ENCODE measurements around the gene ZMIZ1. TPM values are rescaled to one million over a fixed set of nuclear protein-coding genes. Genes with fewer than 3 reads are reported as not detected.
A peak's percentile ranks its signal among the peaks of the same experiment; 100 is the strongest.

ZMIZ1 gene
- total RNA-seq, 5 donors from 2014 or later (not counting 1 experiment from before 2014, with no cell fraction given): 16.8 to 27.1 (median 21.2) TPM

DNA sequence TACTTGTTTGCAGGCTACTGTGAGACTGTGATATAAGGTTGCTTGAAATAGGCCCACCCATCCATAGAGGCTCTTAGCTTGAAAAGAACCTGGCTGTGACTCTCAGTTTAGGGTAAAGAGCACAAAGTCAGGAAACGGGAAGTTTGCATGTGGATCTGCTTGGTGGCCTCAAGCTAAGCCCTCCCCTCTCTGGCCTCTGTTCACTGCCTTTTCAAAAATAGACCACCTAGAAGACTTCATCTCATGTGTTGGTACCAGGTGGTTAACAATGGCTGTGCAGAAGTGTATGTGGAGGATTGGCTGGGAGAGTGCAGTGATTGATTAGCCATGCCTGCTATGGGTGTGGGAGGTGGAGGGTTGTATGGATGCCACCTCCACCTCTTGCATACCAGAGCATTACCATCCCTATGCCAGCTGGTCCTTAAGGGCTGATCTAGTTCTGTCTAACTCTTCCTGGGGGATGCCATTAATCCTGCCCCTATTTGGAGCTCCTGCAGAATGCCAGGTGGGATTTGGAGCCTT lies 122.0 kb downstream of the ZMIZ1 start:
- H3K4me3 Mint-ChIP-seq: no peak overlapping the region
- CTCF ChIA-PET: interaction anchor here (0.7 to 0.9 kb wide), 2 partner anchors 8 to 1144 kb away, joined by 3 to 7 read pairs; no protein-coding TSS in a partner anchor
- H3K4me1 ChIP-seq (ENCODE audit: control insufficient read depth in 1 of 2, extremely low read depth in 1 of 2, insufficient read depth in 2 of 2, low read length in 2 of 2): peaks cover 0 to 8% of the 10 kb centered on the region in 2 experiments
- no peaks in the 10 kb centered on the region for H3K9me3 Mint-ChIP-seq
- peaks cover 0 to 8% (median 5%) of the 10 kb centered on the region in 3 donors for H3K4me1 Mint-ChIP-seq
- peaks cover 5% of the 10 kb centered on the region for H3K36me3 Mint-ChIP-seq
- no peak overlapping the region for H3K27ac ChIP-seq (ENCODE audit: low read length)
- no peaks in the 10 kb centered on the region for H3K27me3 Mint-ChIP-seq
- WGBS (ENCODE audit: insufficient coverage): no CpG with 5 or more reads among the region's 1 CpG
- peak overlapping the region in 1 of 2 donors; percentile 43 for H3K27ac Mint-ChIP-seq
- ATAC-seq (replicated peaks in 1 of 4) (no peak), DNase-seq (no peak)
- no peaks in the 10 kb centered on the region for H3K27me3 ChIP-seq (replicated peaks in 1 of 2; ENCODE audit: control insufficient read depth in 2 of 2, extremely low read depth in 1 of 2, insufficient read depth in 2 of 2, low read length in 1 of 2)
- no peak overlapping the region for H3K4me3 ChIP-seq (ENCODE audit: control insufficient read depth in 1 of 2, extremely low read depth in 1 of 2, low read length in 1 of 2)
- POLR2A ChIA-PET: no interaction called here
- no peaks in the 10 kb centered on the region for H3K9me3 ChIP-seq
- H3K36me3 ChIP-seq (ENCODE audit: control insufficient read depth in 2 of 2, extremely low read depth in 1 of 2, insufficient read depth in 1 of 2, low read length in 1 of 2): peaks cover 2 to 3% of the 10 kb centered on the region in 2 donors

DNA sequence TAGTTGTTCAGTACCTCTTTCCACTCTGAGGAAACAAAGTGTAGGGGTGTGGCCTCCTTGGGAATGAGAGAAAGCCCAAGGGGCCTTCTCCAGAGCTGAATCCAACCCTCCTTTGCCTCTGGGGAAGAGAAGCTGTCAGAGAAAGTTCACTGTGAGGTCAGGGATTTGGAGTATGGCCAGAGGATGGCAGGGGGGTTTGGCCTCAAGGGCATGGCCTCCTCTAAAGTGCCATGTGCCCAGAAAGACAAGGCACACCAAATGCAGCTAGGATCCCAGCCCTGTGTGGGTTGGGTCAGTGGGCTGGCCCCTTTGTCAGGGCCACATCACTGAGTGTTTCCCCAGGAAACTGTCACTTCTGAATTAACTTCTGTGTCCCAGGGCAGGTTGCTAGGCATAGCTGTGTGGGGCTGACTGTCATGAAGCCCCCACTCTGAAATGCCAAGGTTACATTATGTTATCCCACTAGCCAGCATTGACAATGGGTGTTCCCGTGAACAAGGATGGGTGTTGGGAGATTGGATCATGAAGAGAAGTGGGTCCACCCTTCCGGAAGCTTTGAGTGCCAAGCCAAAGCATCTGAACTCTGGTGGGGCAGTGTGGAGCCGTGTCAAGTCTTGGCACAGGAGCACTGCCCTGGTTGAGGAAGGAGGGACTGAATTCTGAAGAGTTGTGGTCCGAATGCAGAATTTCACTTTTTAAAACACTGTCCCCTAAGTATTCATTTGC lies 123.3 kb downstream of the ZMIZ1 start:
- peaks cover 5% of the 10 kb centered on the region for H3K36me3 Mint-ChIP-seq
- H3K4me3 Mint-ChIP-seq: no peak overlapping the region
- ChIA-PET POLR2A (no interaction called here), CTCF (interaction anchor here in 1 of 2 donors (1.8 kb wide), 1 partner anchor 1145 kb away, joined by 5 read pairs; no protein-coding TSS in a partner anchor)
- Histone ChIP-seq H3K4me3 (ENCODE audit: control insufficient read depth in 1 of 2, extremely low read depth in 1 of 2, low read length in 1 of 2) (no peak overlapping the region), H3K9me3 (no peaks in the 10 kb centered on the region), H3K36me3 (ENCODE audit: control insufficient read depth in 2 of 2, extremely low read depth in 1 of 2, insufficient read depth in 1 of 2, low read length in 1 of 2) (peaks cover 2 to 3% of the 10 kb centered on the region in 2 donors), H3K27me3 (replicated peaks in 1 of 2; ENCODE audit: control insufficient read depth in 2 of 2, extremely low read depth in 1 of 2, insufficient read depth in 2 of 2, low read length in 1 of 2) (peaks cover 0 to 10% of the 10 kb centered on the region in 2 experiments), H3K4me1 (ENCODE audit: control insufficient read depth in 1 of 2, extremely low read depth in 1 of 2, insufficient read depth in 2 of 2, low read length in 2 of 2) (peaks cover 0 to 13% of the 10 kb centered on the region in 2 experiments), H3K27ac (ENCODE audit: low read length) (no peak overlapping the region)
- H3K27ac Mint-ChIP-seq: peak overlapping the region in 1 of 2 donors; percentile 76
- H3K9me3 Mint-ChIP-seq: no peaks in the 10 kb centered on the region
- H3K4me1 Mint-ChIP-seq: peaks cover 0 to 8% (median 5%) of the 10 kb centered on the region in 3 donors
- ATAC-seq (replicated peaks in 1 of 4) (no peak), DNase-seq (no peak)
- WGBS (ENCODE audit: insufficient coverage): 83% methylated on average over 2 of the region's 4 CpGs
- no peaks in the 10 kb centered on the region for H3K27me3 Mint-ChIP-seq

DNA sequence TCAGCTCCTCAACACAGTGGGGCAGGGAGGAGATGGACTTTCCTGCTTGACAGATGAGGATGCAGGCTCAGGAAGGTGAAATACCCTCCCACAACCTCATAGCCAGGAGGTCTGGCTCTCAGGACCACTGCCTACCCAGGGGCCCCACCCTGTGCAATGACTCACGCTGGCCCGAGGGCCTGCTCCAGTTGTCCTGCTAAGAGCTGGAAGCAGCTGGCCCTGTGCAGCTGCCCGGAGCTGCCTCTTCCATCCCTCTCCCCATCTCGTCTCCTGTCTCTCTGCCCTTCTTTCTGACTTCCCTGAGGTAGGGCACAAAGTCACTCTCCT lies 123.9 kb downstream of the ZMIZ1 start:
- peaks cover 0 to 11% of the 10 kb centered on the region in 2 experiments for H3K27me3 ChIP-seq (replicated peaks in 1 of 2; ENCODE audit: control insufficient read depth in 2 of 2, extremely low read depth in 1 of 2, insufficient read depth in 2 of 2, low read length in 1 of 2)
- Mint-ChIP-seq H3K27me3 (no peaks in the 10 kb centered on the region), H3K36me3 (peaks cover 5% of the 10 kb centered on the region), H3K4me1 (peaks cover 0 to 8% (median 5%) of the 10 kb centered on the region in 3 donors), H3K4me3 (no peak overlapping the region), H3K9me3 (no peaks in the 10 kb centered on the region), H3K27ac (peak overlapping the region; percentile 13 to 59)
- ATAC-seq (replicated peaks in 1 of 4) (no peak), DNase-seq (no peak)
- WGBS (ENCODE audit: insufficient coverage): 85% methylated on average over 4 of the region's 4 CpGs
- H3K27ac ChIP-seq (ENCODE audit: low read length): no peak overlapping the region
- ChIA-PET CTCF (interaction anchor here in 1 of 2 donors (1.8 kb wide), 1 partner anchor 1145 kb away, joined by 5 read pairs; no protein-coding TSS in a partner anchor), POLR2A (no interaction called here)
- H3K36me3 ChIP-seq (ENCODE audit: control insufficient read depth in 2 of 2, extremely low read depth in 1 of 2, insufficient read depth in 1 of 2, low read length in 1 of 2): peaks cover 0 to 3% of the 10 kb centered on the region in 2 donors
- no peaks in the 10 kb centered on the region for H3K9me3 ChIP-seq
- H3K4me1 ChIP-seq (ENCODE audit: control insufficient read depth in 1 of 2, extremely low read depth in 1 of 2, insufficient read depth in 2 of 2, low read length in 2 of 2): peaks cover 0 to 14% of the 10 kb centered on the region in 2 experiments
- no peak overlapping the region for H3K4me3 ChIP-seq (ENCODE audit: control insufficient read depth in 1 of 2, extremely low read depth in 1 of 2, low read length in 1 of 2)

DNA sequence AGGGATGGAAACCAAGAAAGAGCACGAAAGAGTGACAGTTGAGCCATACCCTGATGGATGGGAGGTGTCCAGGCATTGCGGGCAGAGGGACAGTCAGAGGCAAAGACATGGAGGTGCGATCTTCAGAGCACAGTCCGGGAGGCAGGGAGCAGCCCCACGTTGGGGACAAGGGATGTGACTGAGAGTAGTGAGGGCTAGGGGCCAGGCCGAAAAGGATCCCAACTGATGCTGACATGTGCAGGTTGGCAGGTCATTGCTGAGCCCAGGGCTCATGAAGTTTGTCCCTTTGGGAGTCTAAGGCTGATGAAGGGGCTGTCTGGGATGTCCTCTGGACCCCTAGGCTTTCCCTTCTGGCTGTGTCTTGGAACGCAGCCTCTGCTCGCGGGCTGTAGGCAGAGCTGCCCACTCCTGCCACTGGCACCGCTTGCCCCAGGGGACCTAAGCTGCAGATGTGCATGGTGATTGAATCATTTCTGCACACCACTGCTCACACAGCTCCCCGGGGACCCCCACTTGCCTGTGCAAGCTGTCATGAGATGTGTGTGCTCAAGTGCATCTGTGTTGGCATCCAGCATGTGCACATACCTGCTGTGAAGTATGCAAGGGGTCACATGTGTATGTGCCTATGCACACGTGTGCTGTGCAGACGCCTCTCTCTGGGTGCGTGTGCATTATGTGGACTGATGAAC lies 125.1 kb downstream of the ZMIZ1 start:
- H3K27ac Mint-ChIP-seq: peak overlapping the region in 1 of 2 donors; percentile 1
- H3K4me1 Mint-ChIP-seq: peaks cover 0 to 8% (median 5%) of the 10 kb centered on the region in 3 donors
- H3K4me3 ChIP-seq (ENCODE audit: control insufficient read depth in 1 of 2, extremely low read depth in 1 of 2, low read length in 1 of 2): no peak overlapping the region
- H3K27me3 Mint-ChIP-seq: no peaks in the 10 kb centered on the region
- H3K27me3 ChIP-seq (replicated peaks in 1 of 2; ENCODE audit: control insufficient read depth in 2 of 2, extremely low read depth in 1 of 2, insufficient read depth in 2 of 2, low read length in 1 of 2): peaks cover 0 to 11% of the 10 kb centered on the region in 2 experiments
- no peaks in the 10 kb centered on the region for H3K9me3 ChIP-seq
- H3K9me3 Mint-ChIP-seq: no peaks in the 10 kb centered on the region
- H3K4me1 ChIP-seq (ENCODE audit: control insufficient read depth in 1 of 2, extremely low read depth in 1 of 2, insufficient read depth in 2 of 2, low read length in 2 of 2): peaks cover 0 to 14% of the 10 kb centered on the region in 2 experiments
- POLR2A ChIA-PET: no interaction called here
- ATAC-seq (replicated peaks in 1 of 4): no peak
- H3K36me3 Mint-ChIP-seq: peaks cover 5% of the 10 kb centered on the region
- no peak overlapping the region for H3K4me3 Mint-ChIP-seq
- CTCF ChIA-PET: interaction anchor here (0.8 to 4.9 kb wide), 7 partner anchors 10 to 1147 kb away, joined by 3 to 75 read pairs (median 6); no protein-coding TSS in a partner anchor
- DNase-seq: no peak
- no peaks in the 10 kb centered on the region for H3K36me3 ChIP-seq (ENCODE audit: control insufficient read depth in 2 of 2, extremely low read depth in 1 of 2, insufficient read depth in 1 of 2, low read length in 1 of 2)
- no peak overlapping the region for H3K27ac ChIP-seq (ENCODE audit: low read length)
- WGBS (ENCODE audit: insufficient coverage): 80% methylated on average over 9 of the region's 14 CpGs

DNA sequence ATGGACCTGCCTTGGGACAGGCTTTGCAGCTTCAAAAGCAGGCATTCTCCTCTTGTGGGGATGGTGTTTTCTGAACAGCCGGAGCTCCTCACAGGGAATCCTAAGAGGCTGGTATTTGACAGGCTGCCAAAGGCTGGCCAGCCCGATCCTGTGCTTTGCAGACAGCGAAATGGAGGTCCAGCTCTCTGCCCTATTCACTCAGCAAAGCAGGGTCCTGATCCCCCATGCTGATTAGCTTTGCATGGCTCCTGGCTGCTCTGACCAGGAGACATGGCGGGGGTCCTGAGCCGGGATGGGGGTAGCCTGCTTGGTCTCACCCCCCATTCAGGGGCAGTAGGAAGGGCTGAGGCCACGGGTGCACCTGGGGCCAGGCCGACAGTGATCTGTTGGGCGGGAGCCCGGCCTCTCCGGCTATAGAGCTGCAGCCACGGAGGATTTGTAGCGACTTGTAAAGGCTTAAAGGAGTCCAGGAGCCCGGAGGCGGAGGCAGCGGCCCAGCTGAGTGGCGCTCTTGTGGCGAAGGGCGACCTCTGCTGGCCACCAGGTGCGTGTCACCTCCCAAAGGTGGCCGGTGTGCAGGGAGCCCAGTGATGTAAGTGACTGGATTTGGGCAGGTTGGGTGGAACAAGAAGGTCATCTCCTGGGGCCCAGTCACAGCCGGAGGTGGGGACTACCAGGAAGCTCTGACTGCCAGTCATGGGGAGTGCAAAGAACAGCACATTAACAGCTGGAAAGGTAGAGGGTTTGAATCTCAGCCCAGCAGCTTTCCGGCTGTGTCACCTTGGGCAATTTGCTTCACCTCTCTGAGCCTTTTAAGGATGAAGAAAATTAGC lies 126.5 kb downstream of the ZMIZ1 start:
- ChIA-PET CTCF (interaction anchor here (0.5 to 4.9 kb wide), 22 partner anchors 8 to 1175 kb away, joined by 3 to 75 read pairs (median 3); no protein-coding TSS in a partner anchor), POLR2A (interaction anchor here in 1 of 2 donors (0.6 kb wide), 1 partner anchor 571 kb away, joined by 3 read pairs; no protein-coding TSS in a partner anchor)
- Mint-ChIP-seq H3K27me3 (no peaks in the 10 kb centered on the region), H3K4me3 (no peak overlapping the region), H3K36me3 (no peaks in the 10 kb centered on the region), H3K4me1 (peaks cover 0 to 8% (median 5%) of the 10 kb centered on the region in 3 donors), H3K9me3 (no peaks in the 10 kb centered on the region), H3K27ac (no peak overlapping the region)
- no peak overlapping the region for H3K4me3 ChIP-seq (ENCODE audit: control insufficient read depth in 1 of 2, extremely low read depth in 1 of 2, low read length in 1 of 2)
- peaks cover 0 to 14% of the 10 kb centered on the region in 2 experiments for H3K4me1 ChIP-seq (ENCODE audit: control insufficient read depth in 1 of 2, extremely low read depth in 1 of 2, insufficient read depth in 2 of 2, low read length in 2 of 2)
- H3K27ac ChIP-seq (ENCODE audit: low read length): no peak overlapping the region
- peak; percentile 77 to 90 (median 83) for ATAC-seq (replicated peaks in 1 of 4)
- peak; percentile 36 to 86 (median 70) for DNase-seq
- no peaks in the 10 kb centered on the region for H3K36me3 ChIP-seq (ENCODE audit: control insufficient read depth in 2 of 2, extremely low read depth in 1 of 2, insufficient read depth in 1 of 2, low read length in 1 of 2)
- peaks cover 0 to 11% of the 10 kb centered on the region in 2 experiments for H3K27me3 ChIP-seq (replicated peaks in 1 of 2; ENCODE audit: control insufficient read depth in 2 of 2, extremely low read depth in 1 of 2, insufficient read depth in 2 of 2, low read length in 1 of 2)
- WGBS (ENCODE audit: insufficient coverage): 25% methylated on average over 20 of the region's 22 CpGs
- no peaks in the 10 kb centered on the region for H3K9me3 ChIP-seq

Measured in T-cell (primary cell).